IPS-NIHi7 (cell line): Measurements from ENCODE around the gene PARD6B.
"Not testable (repeated sequence)": the region's sequence is repeated elsewhere in the genome, so short reads cannot be mapped to it uniquely, and the experiment has no call there.

Source experiments
- DNase-seq: peaks from one replicate; pipeline ENCODE4 v3.0.0; 2012; ENCODE audit warnings: mixed read lengths; ENCODE audit errors: extremely low spot score

The PARD6B gene

GRCh38 chr20:50746138-50746940 lies 15.0 kb downstream of the PARD6B start:
- DNase-seq, result no peak

- no peak for DNase-seq
Observed at GRCh38 chr20:50747275-50747674, 15.9 kb downstream of the PARD6B start.

- DNase-seq, result no peak
Observed at GRCh38 chr20:50750145-50750671, 18.8 kb downstream of the PARD6B start.

- no peak for DNase-seq
Observed at GRCh38 chr20:50753152-50753551, 21.8 kb downstream of the PARD6B start.

GRCh38 chr20:50754420-50754819 lies 23.0 kb downstream of the PARD6B start:
- DNase-seq, result no peak

GRCh38 chr20:50756447-50756846 lies 25.1 kb downstream of the PARD6B start:
- DNase-seq, result no peak

- DNase-seq, result no peak
Observed at GRCh38 chr20:50758469-50758868, 27.1 kb downstream of the PARD6B start.

- DNase-seq, result no peak
Observed at GRCh38 chr20:50758992-50759391, 27.6 kb downstream of the PARD6B start.

- no peak for DNase-seq
Observed at GRCh38 chr20:50759678-50760077, 28.3 kb downstream of the PARD6B start.

GRCh38 chr20:50762045-50762422 lies 30.7 kb downstream of the PARD6B start:
- no peak for DNase-seq

- no peak for DNase-seq
Observed at GRCh38 chr20:50762435-50763220, 31.2 kb downstream of the PARD6B start.

GRCh38 chr20:50763550-50764458 lies 32.4 kb downstream of the PARD6B start:
- not testable (repeated sequence) for DNase-seq

- not testable (repeated sequence) for DNase-seq
Observed at GRCh38 chr20:50765251-50765650, 33.9 kb downstream of the PARD6B start.

GRCh38 chr20:50765674-50766073 lies 34.3 kb downstream of the PARD6B start:
- no peak for DNase-seq

- DNase-seq, result not testable (repeated sequence)
Observed at GRCh38 chr20:50766955-50767809, 35.8 kb downstream of the PARD6B start.

- DNase-seq, result not testable (repeated sequence)
Observed at GRCh38 chr20:50768991-50769390, 37.6 kb downstream of the PARD6B start.

- DNase-seq, result not testable (repeated sequence)
Observed at GRCh38 chr20:50769551-50770085, 38.2 kb downstream of the PARD6B start.

GRCh38 chr20:50771419-50772080 lies 40.2 kb downstream of the PARD6B start:
- not testable (repeated sequence) for DNase-seq

GRCh38 chr20:50772420-50773185 lies 41.2 kb downstream of the PARD6B start:
- DNase-seq, result no peak
